ENCODE results near the gene AIMP1. TPM values are rescaled to one million over a fixed set of nuclear protein-coding genes. Genes with fewer than 3 reads are reported as not detected.

Gene AIMP1
- total RNA-seq, 1 experiment from 2014 or later = 103 TPM

- POLR2A ChIA-PET = interaction anchor here (1.0 kb wide), 1 partner anchor 10 kb away, joined by 4 read pairs; no protein-coding TSS in a partner anchor
- DNase-seq (ENCODE audit: unreplicated experiment) = no peak
- peaks cover 9% of the 10 kb centered on the region for H3K4me1 Mint-ChIP-seq (ENCODE audit: insufficient read depth, unreplicated experiment)
- no peak overlapping the region for H3K4me3 Mint-ChIP-seq (ENCODE audit: unreplicated experiment)
- intact Hi-C loops (cut with micrococcal nuclease) = no loop called here
- H3K27me3 Mint-ChIP-seq (ENCODE audit: insufficient read depth, unreplicated experiment) = no peaks in the 10 kb centered on the region
- CTCF ChIA-PET = interaction anchor here (0.7 kb wide), 2 partner anchors 8 to 33 kb away, joined by 4 to 5 read pairs; no protein-coding TSS in a partner anchor
- peaks cover 100% of the 10 kb centered on the region for H3K36me3 Mint-ChIP-seq (ENCODE audit: insufficient read depth, unreplicated experiment)
- TF ChIP-seq CTCF (IDR thresholded peaks at IDR 0.05; ENCODE audit: unreplicated experiment) = no peak
- no TSS peak for BruUV-seq (replicated peaks)
- no peak overlapping the region for H3K27ac Mint-ChIP-seq (ENCODE audit: low read depth, unreplicated experiment)
- H3K9me3 Mint-ChIP-seq (ENCODE audit: unreplicated experiment) = peaks cover 20% of the 10 kb centered on the region
These were observed 20.3 kb downstream of the AIMP1 start for GRCh38 chr4:106336618-106337017.

GRCh38 chr4:106337916-106338315 lies 21.6 kb downstream of the AIMP1 start:
- peaks cover 20% of the 10 kb centered on the region for H3K9me3 Mint-ChIP-seq (ENCODE audit: unreplicated experiment)
- CTCF ChIA-PET = interaction anchor here (0.7 to 1.0 kb wide), 2 partner anchors 10 to 11 kb away, joined by 3 to 4 read pairs; no protein-coding TSS in a partner anchor
- BruUV-seq (replicated peaks) = no TSS peak

GRCh38 chr4:106338671-106339070 lies 22.3 kb downstream of the AIMP1 start:
- POLR2A ChIA-PET = no interaction called here
- H3K4me1 Mint-ChIP-seq (ENCODE audit: insufficient read depth, unreplicated experiment) = peaks cover 9% of the 10 kb centered on the region
- intact Hi-C loops (cut with micrococcal nuclease) = no loop called here
- DNase-seq (ENCODE audit: unreplicated experiment) = no peak
- CTCF ChIA-PET = no interaction called here
- H3K9me3 Mint-ChIP-seq (ENCODE audit: unreplicated experiment) = peaks cover 20% of the 10 kb centered on the region
- H3K4me3 Mint-ChIP-seq (ENCODE audit: unreplicated experiment) = no peak overlapping the region
- no TSS peak for BruUV-seq (replicated peaks)
- H3K27me3 Mint-ChIP-seq (ENCODE audit: insufficient read depth, unreplicated experiment) = no peaks in the 10 kb centered on the region
- H3K36me3 Mint-ChIP-seq (ENCODE audit: insufficient read depth, unreplicated experiment) = peaks cover 81% of the 10 kb centered on the region
- TF ChIP-seq CTCF (IDR thresholded peaks at IDR 0.05; ENCODE audit: unreplicated experiment) = no peak
- no peak overlapping the region for H3K27ac Mint-ChIP-seq (ENCODE audit: low read depth, unreplicated experiment)

More at GRCh38 chr4:106337916-106338315, 21.6 kb downstream of the AIMP1 start:
- Mint-ChIP-seq H3K4me3 (ENCODE audit: unreplicated experiment) (no peak overlapping the region), H3K27ac (ENCODE audit: low read depth, unreplicated experiment) (no peak overlapping the region), H3K4me1 (ENCODE audit: insufficient read depth, unreplicated experiment) (peaks cover 9% of the 10 kb centered on the region), H3K36me3 (ENCODE audit: insufficient read depth, unreplicated experiment) (peaks cover 89% of the 10 kb centered on the region), H3K27me3 (ENCODE audit: insufficient read depth, unreplicated experiment) (no peaks in the 10 kb centered on the region)
- intact Hi-C loops (cut with micrococcal nuclease) = no loop called here
- POLR2A ChIA-PET = no interaction called here
- DNase-seq (ENCODE audit: unreplicated experiment) = no peak
- no peak for TF ChIP-seq CTCF (IDR thresholded peaks at IDR 0.05; ENCODE audit: unreplicated experiment)

GRCh38 chr4:106339431-106339830 lies 23.1 kb downstream of the AIMP1 start:
- no peak for DNase-seq (ENCODE audit: unreplicated experiment)
- no peak overlapping the region for H3K27ac Mint-ChIP-seq (ENCODE audit: low read depth, unreplicated experiment)
- CTCF ChIA-PET = no interaction called here
- TF ChIP-seq CTCF (IDR thresholded peaks at IDR 0.05; ENCODE audit: unreplicated experiment) = no peak
- POLR2A ChIA-PET = no interaction called here
- peaks cover 20% of the 10 kb centered on the region for H3K9me3 Mint-ChIP-seq (ENCODE audit: unreplicated experiment)
- intact Hi-C loops (cut with micrococcal nuclease) = no loop called here
- H3K27me3 Mint-ChIP-seq (ENCODE audit: insufficient read depth, unreplicated experiment) = no peaks in the 10 kb centered on the region
- H3K4me3 Mint-ChIP-seq (ENCODE audit: unreplicated experiment) = no peak overlapping the region
- peaks cover 74% of the 10 kb centered on the region for H3K36me3 Mint-ChIP-seq (ENCODE audit: insufficient read depth, unreplicated experiment)
- no TSS peak for BruUV-seq (replicated peaks)
- peaks cover 16% of the 10 kb centered on the region for H3K4me1 Mint-ChIP-seq (ENCODE audit: insufficient read depth, unreplicated experiment)

All from MCF 10A (cell line).